Stimulated activated CD8-positive, alpha-beta memory T cell treated with anti-CD3 and anti-CD28 coated beads, Interleukin-7, amount 100 ng/mL, for 48 hours (primary cell): ENCODE data around the gene HOXD13.

Experiments
- DNase-seq, 2 donors: peaks; one replicate each; pipeline ENCODE4 v3.0.0-alpha.2; 2020; ENCODE audit warnings: low read depth in 1 of 2; ENCODE audit errors: extremely low read depth in 1 of 2

The HOXD13 gene

GRCh38 chr2:176092270-176093144 is at the start of gene HOXD13:
Gene HOXD13, plus strand, starts transcription at chr2:176092721. Its CDS starts 170 bp downstream, at chr2:176092891.
- DNase-seq, result no peak

DNA sequence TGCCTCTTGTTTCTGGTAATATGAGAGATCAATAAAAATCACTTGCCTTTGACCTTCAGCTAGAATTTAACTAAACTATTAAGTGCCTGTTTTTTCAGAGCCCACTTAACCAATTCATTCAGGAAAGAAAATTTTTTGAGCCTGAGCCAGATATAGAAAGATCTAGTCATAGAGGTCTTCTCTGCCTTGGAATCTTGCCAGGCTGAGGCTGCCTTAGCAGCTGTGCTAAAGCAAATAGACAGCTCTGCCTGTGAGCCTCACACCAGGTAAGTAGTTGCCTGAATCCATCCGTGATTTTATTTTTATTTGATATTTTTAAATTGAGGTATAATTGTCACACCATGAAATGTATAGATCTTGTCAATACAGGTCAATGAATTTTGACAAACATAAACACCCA is 36.1 kb upstream of the HOXD13 start:
- DNase-seq, result no peak

GRCh38 chr2:176063958-176064357 is 28.6 kb upstream of the HOXD13 start:
- no peak for DNase-seq

- DNase-seq, result no peak
Measured at GRCh38 chr2:176066645-176067588, 25.6 kb upstream of the HOXD13 start.

GRCh38 chr2:176067589-176068418 is 24.7 kb upstream of the HOXD13 start:
- DNase-seq, result no peak

DNA sequence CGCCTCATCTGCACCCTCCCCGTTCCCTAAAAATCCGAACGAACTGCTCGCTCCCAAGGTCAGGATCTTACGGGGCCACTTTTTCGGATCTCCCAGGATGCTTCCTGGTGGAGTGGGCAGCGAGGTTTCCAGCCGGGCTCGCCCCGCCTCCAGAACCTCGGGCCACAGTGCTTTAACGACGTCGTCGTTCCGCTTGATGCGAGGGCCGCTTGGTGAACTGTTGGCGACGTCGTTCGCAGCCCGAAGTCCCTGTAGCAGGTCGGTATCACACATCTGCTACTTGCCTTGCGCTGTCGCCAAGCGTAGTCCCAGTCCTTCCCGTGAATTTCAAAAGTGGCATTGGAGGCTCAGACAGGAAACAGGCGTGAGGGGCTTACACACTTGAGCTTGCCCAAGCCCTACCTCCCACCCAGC is 24.1 kb upstream of the HOXD13 start:
- no peak for DNase-seq

- no peak for DNase-seq
Measured at GRCh38 chr2:176071330-176072291, 20.9 kb upstream of the HOXD13 start.

GRCh38 chr2:176072292-176072669 is 20.2 kb upstream of the HOXD13 start:
- no peak for DNase-seq

GRCh38 chr2:176072951-176073904 is 19.3 kb upstream of the HOXD13 start:
- no peak for DNase-seq

DNA sequence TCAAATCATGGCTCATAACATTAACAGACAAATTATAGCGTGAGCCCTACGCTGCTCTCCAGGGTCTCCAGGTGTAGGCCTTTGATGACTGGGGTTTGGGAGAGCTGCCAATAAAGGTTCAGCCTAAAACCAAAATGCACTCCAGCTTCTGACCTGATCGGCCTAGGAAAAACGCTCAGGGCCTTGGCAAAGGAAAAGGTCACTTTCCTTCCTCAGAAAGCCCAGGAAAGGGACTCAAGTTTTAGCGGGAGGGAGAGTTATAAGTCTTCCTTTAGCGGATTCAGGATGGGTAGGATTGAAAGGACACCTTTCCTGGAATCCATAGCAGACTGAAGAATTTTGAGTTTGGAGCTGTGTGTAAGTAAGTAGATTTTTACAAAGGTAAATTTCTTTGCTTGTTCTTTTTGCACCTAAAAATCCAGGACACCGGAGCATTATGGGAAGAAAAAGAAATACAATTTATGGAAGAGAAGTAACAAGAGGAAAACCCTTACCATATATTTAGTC is 17.5 kb upstream of the HOXD13 start:
- DNase-seq, result no peak

- no peak for DNase-seq
Measured at GRCh38 chr2:176075481-176075880, 17.0 kb upstream of the HOXD13 start.

DNA sequence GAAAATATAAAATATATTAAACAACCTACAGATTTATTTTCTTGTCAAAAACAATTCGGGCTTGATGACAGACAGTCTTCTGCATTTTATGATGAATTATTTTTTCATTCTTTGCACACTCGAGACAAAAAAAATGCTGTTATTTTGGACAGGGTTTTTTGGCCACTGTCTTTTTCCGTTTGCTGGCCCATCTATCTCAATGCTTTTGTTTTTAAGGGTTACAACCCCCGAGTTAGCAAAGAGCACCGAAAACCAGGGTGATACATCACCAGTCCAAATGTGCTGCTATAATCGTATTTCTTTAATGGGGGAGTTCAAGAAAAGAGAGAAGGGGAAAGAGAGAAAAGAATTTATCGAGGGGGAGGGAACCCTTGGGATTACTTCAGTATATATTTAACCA is 16.5 kb upstream of the HOXD13 start:
- DNase-seq, result no peak

GRCh38 chr2:176076796-176077195 is 15.7 kb upstream of the HOXD13 start:
- no peak for DNase-seq

DNA sequence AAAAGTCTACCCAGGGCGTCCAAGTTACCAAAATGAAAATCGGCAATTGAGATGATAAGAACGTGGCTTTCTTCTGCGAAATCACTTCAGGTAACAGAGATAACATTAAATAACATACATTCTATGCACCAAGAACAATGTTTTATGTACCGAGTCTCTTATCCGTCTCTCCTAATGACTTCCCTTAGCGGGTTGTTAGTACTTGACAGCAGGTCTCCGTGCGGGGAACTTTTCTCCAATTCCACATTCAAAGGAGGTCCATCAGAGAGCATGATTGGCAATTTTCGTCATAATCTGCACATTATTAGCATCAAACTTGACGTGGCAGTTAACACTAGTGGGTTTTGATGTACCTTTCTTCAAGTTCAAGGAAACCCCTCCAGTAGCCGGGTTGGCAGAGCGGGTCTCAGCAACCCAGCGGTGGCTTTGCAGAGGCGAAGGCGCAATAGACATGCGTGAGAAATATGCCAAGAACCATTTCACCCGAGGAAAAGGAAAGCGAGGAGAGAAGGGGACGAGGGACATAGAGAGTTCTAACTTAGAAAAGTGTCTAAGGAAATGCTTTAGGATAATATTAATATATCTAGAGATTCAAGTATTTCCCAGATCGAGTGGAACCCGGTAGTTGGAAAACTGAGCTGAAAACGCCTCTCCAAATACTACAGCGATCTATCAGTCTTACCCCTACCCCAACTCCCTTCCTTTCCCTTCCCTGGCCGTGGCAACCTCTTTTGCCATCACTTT is 13.8 kb upstream of the HOXD13 start:
- no peak for DNase-seq

DNA sequence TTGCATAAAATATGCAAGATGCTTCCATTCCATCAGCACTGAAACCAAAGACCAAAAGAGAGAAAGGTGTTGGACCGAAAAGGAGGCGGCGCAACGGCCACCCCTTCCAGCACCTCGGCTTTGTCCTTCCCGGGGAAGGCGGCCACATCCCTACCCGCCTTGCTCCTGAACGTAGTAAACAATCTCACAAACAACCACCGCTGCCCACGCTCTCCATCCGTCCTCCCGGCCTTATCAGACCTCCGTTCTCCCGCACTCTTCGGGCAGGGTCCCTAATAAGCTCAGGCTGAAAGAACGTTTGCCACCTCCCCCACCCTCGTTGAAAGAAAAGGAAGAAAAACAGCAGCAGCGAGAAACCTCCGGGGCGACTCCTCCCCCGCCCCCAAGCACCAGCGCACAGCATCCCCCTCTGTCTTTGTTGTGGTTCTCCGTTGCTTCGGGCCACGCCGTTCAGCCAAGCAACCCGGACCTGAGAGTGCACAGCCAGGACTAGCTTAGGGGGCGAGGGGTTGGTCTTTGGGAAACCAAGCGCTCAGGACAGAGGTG is 13.2 kb upstream of the HOXD13 start:
- no peak for DNase-seq

DNA sequence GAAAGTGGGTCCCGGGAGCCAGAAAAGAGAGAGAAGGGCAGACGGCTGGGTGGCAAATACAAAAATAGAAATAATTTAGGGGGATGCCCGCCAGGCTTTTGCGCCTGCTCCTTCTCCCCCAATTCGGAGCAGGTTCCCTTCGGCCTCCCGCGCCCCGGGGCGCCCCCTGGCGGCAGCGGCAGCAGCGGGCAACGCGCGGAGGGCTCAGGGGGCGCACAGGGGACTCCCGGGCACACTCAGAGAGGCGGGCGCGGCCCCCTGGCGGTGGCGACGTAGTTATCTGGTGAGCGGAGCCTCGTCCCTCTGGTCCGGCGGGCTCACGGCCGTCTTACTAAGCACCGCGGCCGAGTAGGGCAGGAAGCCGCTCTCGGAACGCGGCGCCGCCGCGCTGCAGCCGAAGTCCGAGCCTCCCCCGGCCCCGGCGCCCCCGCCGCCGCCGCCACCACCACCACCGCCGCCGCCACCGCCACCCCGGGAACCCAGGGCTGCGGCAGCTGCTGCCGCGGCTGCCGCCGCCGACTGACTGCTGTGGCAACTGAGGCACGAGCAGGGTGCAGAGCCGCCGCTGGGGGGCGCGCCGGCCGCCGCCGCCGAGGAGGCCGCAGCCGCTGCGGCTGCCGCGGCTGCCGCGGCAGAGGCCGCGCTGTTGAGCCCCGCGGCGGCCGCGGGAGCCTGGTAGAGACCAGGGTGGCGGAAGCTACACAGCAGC is 12.5 kb upstream of the HOXD13 start:
- DNase-seq, result no peak
